HG02885 (cell line): ENCODE data around the gene SULT1A2.
"Not testable (repeated sequence)": the region's sequence is repeated elsewhere in the genome, so short reads cannot be mapped to it uniquely, and the experiment has no call there.

Experiments
- ATAC-seq: cut with Tn5 transposase; IDR thresholded peaks from one replicate; pipeline ENCODE4 v1.9.1; 2021; ENCODE audit warnings: mild to moderate bottlenecking; ENCODE audit not compliant: unreplicated experiment, poor library complexity

SULT1A2 gene

GRCh38 chr16:28592511-28592910, 4.3 kb downstream of the SULT1A2 start:
- no peak for ATAC-seq

GRCh38 chr16:28591355-28591754, 5.5 kb downstream of the SULT1A2 start:
- ATAC-seq, result no peak

- ATAC-seq, result no peak
Observed at GRCh38 chr16:28590384-28591340, 6.2 kb downstream of the SULT1A2 start.

GRCh38 chr16:28589930-28590329, 6.9 kb downstream of the SULT1A2 start:
- no peak for ATAC-seq

GRCh38 chr16:28589069-28589468, 7.8 kb downstream of the SULT1A2 start:
- no peak for ATAC-seq

GRCh38 chr16:28587386-28587785, 9.5 kb downstream of the SULT1A2 start:
- ATAC-seq, result no peak

GRCh38 chr16:28586466-28586865, 10.4 kb downstream of the SULT1A2 start:
- no peak for ATAC-seq

- no peak for ATAC-seq
Observed at GRCh38 chr16:28585674-28586073, 11.2 kb downstream of the SULT1A2 start.

GRCh38 chr16:28580726-28581315, 16.0 kb downstream of the SULT1A2 start:
- no peak for ATAC-seq

GRCh38 chr16:28575446-28576109, 21.3 kb downstream of the SULT1A2 start:
- ATAC-seq, result no peak

- no peak for ATAC-seq
Observed at GRCh38 chr16:28574925-28575324, 21.9 kb downstream of the SULT1A2 start.

- no peak for ATAC-seq
Observed at GRCh38 chr16:28573738-28574718, 22.8 kb downstream of the SULT1A2 start.

- no peak for ATAC-seq
Observed at GRCh38 chr16:28572696-28573510, 23.9 kb downstream of the SULT1A2 start.

- ATAC-seq, result no peak
Observed at GRCh38 chr16:28569968-28570752, 26.7 kb downstream of the SULT1A2 start.

- no peak for ATAC-seq
Observed at GRCh38 chr16:28569021-28569420, 27.8 kb downstream of the SULT1A2 start.

GRCh38 chr16:28567292-28567691, 29.6 kb downstream of the SULT1A2 start:
- no peak for ATAC-seq

GRCh38 chr16:28566233-28566925, 30.5 kb downstream of the SULT1A2 start:
- ATAC-seq, result not testable (repeated sequence)

GRCh38 chr16:28563218-28563617, 33.6 kb downstream of the SULT1A2 start:
- no peak for ATAC-seq
